Right atrium auricular region (tissue), 2 donors: ENCODE measurements around the gene TGFA. TPM values are rescaled to one million over a fixed set of nuclear protein-coding genes. Genes with fewer than 3 reads are reported as not detected.

ENCODE experiments used
- DNase-seq: peaks from one replicate; pipeline ENCODE4 v3.0.0-alpha.2; 2019; ENCODE audit warnings: low spot score
- H3K27ac ChIP-seq, 2 donors: fragments of 200-600 bp; sonication (generic); 1 replicate in 1 of 2; 2 replicates in 1 of 2; pipeline ENCODE4 v1.5.1; 2016 to 2019
- H3K27me3 ChIP-seq, 2 donors: fragments of 200-600 bp; sonication (generic); one replicate each; pipeline versions ENCODE4 v1.5.1 to v1.6.0; 2017 to 2019
- H3K36me3 ChIP-seq: fragments of 200-600 bp; sonication (generic); one replicate; pipeline ENCODE4 v1.5.1; 2016
- H3K4me1 ChIP-seq, 2 donors: fragments of 200-600 bp; sonication (generic); one replicate each; pipeline versions ENCODE4 v1.5.1 to v1.6.0; 2017 to 2019
- H3K4me3 ChIP-seq, 2 donors: fragments of 200-600 bp; sonication (generic); 1 replicate in 1 of 2; 2 replicates in 1 of 2; pipeline ENCODE4 v1.5.1; 2017 to 2019; ENCODE audit warnings: mild to moderate bottlenecking in 1 of 2, moderate library complexity in 1 of 2
- H3K9me3 ChIP-seq, 2 donors: fragments of 200-600 bp; sonication (generic); one replicate each; pipeline ENCODE4 v1.5.1; 2019
- CTCF ChIP-seq, 2 donors: fragments of 200-600 bp; sonication (generic); IDR thresholded peaks; one replicate each; pipeline ENCODE4 v1.5.1; 2019; ENCODE audit warnings: antibody characterized with exemption in 2 of 2
- total RNA-seq, 2 donors: library from RNA; depleted of rRNA; stranded (reverse); fragments of >200 nt; gene quantifications; one replicate each; pipeline ENCODE4 v1.1.0, GENCODE V29; 2016

The TGFA gene
- total RNA-seq, 2 donors from 2014 or later = 0.24 to 1.7 TPM

GRCh38 chr2:70523672-70523995, 30.0 kb downstream of the TGFA start:
- no peak overlapping the region for H3K27ac ChIP-seq
- no peak overlapping the region for H3K4me3 ChIP-seq
- no peaks in the 10 kb centered on the region for H3K9me3 ChIP-seq
- H3K27me3 ChIP-seq = no peaks in the 10 kb centered on the region
- H3K4me1 ChIP-seq = no peaks in the 10 kb centered on the region
- no peak for DNase-seq
- TF ChIP-seq CTCF (IDR thresholded peaks at IDR 0.05) = no peak
- no peaks in the 10 kb centered on the region for H3K36me3 ChIP-seq

- H3K27ac ChIP-seq = no peak overlapping the region
- no peaks in the 10 kb centered on the region for H3K9me3 ChIP-seq
- no peak for TF ChIP-seq CTCF (IDR thresholded peaks at IDR 0.05)
Observed at GRCh38 chr2:70522627-70523026, 31.0 kb downstream of the TGFA start.

DNA sequence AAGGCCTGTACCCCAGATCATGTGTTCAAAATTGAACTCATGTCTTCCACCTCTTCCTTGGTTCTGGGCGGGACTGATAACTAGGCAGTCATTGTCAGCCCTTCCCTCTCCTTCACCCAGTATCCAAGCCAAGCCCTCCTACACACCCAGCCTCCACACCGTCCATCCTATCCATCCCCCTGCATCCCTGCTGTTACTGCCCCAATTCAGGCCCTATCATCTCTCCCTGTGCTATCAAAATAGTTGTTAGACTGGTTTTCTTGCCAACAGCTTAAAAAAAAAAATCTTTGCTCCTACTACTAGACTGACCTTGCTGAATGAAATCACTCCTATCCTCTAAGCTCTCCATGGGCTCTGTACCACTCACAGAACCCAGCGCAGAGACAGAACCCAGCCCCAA, 32.8 kb downstream of the TGFA start:
- no peak for TF ChIP-seq CTCF (IDR thresholded peaks at IDR 0.05)
- Histone ChIP-seq H3K9me3 (no peaks in the 10 kb centered on the region), H3K4me1 (no peaks in the 10 kb centered on the region), H3K27ac (no peak overlapping the region), H3K27me3 (no peaks in the 10 kb centered on the region), H3K4me3 (no peak overlapping the region), H3K36me3 (no peaks in the 10 kb centered on the region)
- DNase-seq = no peak

More at GRCh38 chr2:70522627-70523026, 31.0 kb downstream of the TGFA start:
- no peaks in the 10 kb centered on the region for H3K27me3 ChIP-seq
- no peak overlapping the region for H3K4me3 ChIP-seq
- H3K36me3 ChIP-seq = no peaks in the 10 kb centered on the region
- DNase-seq = no peak
- no peaks in the 10 kb centered on the region for H3K4me1 ChIP-seq

DNA sequence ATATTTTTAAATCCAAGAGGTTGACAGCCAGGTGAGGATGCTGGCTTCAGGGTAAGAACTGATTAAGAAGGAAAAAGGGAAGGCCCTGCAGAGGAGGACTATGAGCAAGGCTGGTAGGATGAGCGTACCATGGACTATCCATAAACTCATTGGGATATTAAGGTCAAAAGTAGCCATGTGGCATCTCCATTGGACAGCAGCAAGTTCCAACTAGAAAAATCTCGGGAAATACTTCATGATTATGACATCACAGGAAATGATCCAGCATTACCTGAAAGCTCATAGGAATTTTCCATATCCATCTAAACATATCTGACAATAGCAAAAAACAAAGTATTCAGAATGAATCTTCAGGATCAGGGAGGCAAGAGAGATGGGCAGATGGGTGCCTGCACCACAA, 34.2 kb downstream of the TGFA start:
- no peaks in the 10 kb centered on the region for H3K9me3 ChIP-seq
- H3K4me1 ChIP-seq = no peaks in the 10 kb centered on the region
- no peak for TF ChIP-seq CTCF (IDR thresholded peaks at IDR 0.05)
- DNase-seq = no peak
- no peaks in the 10 kb centered on the region for H3K36me3 ChIP-seq
- H3K27ac ChIP-seq = no peak overlapping the region
- H3K27me3 ChIP-seq = no peaks in the 10 kb centered on the region
- H3K4me3 ChIP-seq = no peak overlapping the region

DNA sequence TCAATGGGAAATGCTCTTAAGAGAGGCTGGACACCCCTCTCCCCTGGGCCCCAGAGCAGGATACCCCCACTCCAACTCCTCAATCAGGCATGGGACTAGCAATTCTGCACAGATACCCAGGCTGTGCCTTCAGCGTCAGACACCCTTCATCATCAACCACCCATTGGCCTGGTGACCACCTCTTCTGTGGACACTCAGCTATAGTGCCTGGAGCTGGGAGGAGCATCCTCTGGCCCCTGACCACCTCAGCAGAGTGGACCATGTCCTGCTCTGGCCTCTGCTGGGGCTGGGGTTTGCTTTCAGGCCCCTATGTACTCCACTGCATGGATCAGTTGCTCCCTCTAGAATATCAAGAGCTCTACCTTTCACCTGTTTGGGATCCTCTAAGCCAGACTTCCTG, 35.1 kb downstream of the TGFA start:
- no peak for TF ChIP-seq CTCF (IDR thresholded peaks at IDR 0.05)
- no peak for DNase-seq
- Histone ChIP-seq H3K4me1 (no peaks in the 10 kb centered on the region), H3K27ac (no peak overlapping the region), H3K36me3 (no peaks in the 10 kb centered on the region), H3K27me3 (no peaks in the 10 kb centered on the region), H3K4me3 (no peak overlapping the region), H3K9me3 (no peaks in the 10 kb centered on the region)

DNA sequence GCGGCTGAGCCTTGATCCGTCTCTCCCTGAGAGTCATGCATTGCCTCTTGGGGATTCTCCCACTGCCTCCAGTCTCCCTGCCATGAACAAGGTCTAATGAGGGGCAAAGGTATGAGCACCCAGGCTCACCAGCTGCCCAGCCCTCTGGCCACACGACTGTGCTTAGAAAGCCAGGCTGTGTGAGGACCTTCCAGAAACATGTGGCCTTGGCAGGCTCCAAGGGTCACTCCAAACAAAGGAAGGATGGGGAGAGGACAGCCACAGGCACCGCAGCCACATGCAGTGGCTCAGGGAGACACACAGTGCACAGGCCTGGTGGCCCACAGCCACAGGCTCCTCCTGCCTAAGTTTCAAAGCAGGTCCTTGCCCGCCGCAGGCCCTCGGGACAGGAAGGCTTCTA, 35.8 kb downstream of the TGFA start:
- TF ChIP-seq CTCF (IDR thresholded peaks at IDR 0.05) = no peak
- H3K9me3 ChIP-seq = no peaks in the 10 kb centered on the region
- no peak for DNase-seq
- H3K27ac ChIP-seq = no peak overlapping the region
- no peaks in the 10 kb centered on the region for H3K27me3 ChIP-seq
- no peak overlapping the region for H3K4me3 ChIP-seq
- no peaks in the 10 kb centered on the region for H3K4me1 ChIP-seq
- no peaks in the 10 kb centered on the region for H3K36me3 ChIP-seq
